SU-DHL-6 (cell line): Measurements from ENCODE around the gene HS6ST3.

Source experiments
- H2AFZ ChIP-seq: fragments of 200-600 bp; sonication (generic); 2 replicates; pipeline ENCODE4 v1.6.1; 2014; ENCODE audit warnings: low read depth, mild to moderate bottlenecking, moderate library complexity, mixed read lengths, antibody characterized with exemption, low read length; ENCODE audit not compliant: severe bottlenecking
- H3F3A ChIP-seq: fragments of 200-600 bp; shearing (Covaris generic); 2 replicates; pipeline ENCODE4 v1.6.0; 2016; ENCODE audit warnings: antibody characterized with exemption, mild to moderate bottlenecking; ENCODE audit not compliant: insufficient read depth
- H3K27ac ChIP-seq: fragments of 200-600 bp; sonication (generic); 2 replicates; pipeline ENCODE4 v1.5.1; 2016; ENCODE audit warnings: low read depth, mild to moderate bottlenecking, low read length, moderate library complexity, mixed read lengths
- H3K27me3 ChIP-seq: fragments of 200-600 bp; sonication (generic), shearing (Covaris generic); 2 replicates; pipeline ENCODE4 v1.6.0; 2014; ENCODE audit warnings: mild to moderate bottlenecking, low read length
- H3K36me3 ChIP-seq: fragments of 200-600 bp; sonication (generic); 2 replicates; pipeline ENCODE4 v1.6.1; 2014; ENCODE audit warnings: mild to moderate bottlenecking, low read length, mixed read lengths
- H3K4me2 ChIP-seq: fragments of 300-600, 200-600 bp; shearing (Covaris generic), sonication (generic); 2 replicates; pipeline ENCODE4 v1.6.0; 2014; ENCODE audit warnings: low read length, low read depth, mild to moderate bottlenecking; ENCODE audit not compliant: poor library complexity, severe bottlenecking
- H3K4me3 ChIP-seq: fragments of 200-600 bp; sonication (generic); 2 replicates; pipeline ENCODE4 v1.5.1; 2014; ENCODE audit warnings: antibody characterized with exemption, low read length, mild to moderate bottlenecking, mixed read lengths; ENCODE audit not compliant: insufficient read depth, poor library complexity, severe bottlenecking
- H3K79me2 ChIP-seq: fragments of 200-600 bp; sonication (generic); 2 replicates; pipeline ENCODE4 v1.6.1; 2014; ENCODE audit warnings: mild to moderate bottlenecking, low read length, moderate library complexity; ENCODE audit not compliant: insufficient read depth
- H3K9ac ChIP-seq: fragments of 200-600 bp; sonication (generic); 2 replicates; pipeline ENCODE4 v1.7.0; 2014; ENCODE audit warnings: mild to moderate bottlenecking, low read length
- H3K9me2 ChIP-seq: fragments of 200-600 bp; sonication (generic); replicated peaks from 2 replicates; pipeline ENCODE4 v1.6.1; 2014; ENCODE audit warnings: low read length; ENCODE audit not compliant: insufficient read depth
- H3K9me3 ChIP-seq: fragments of 200-600 bp; sonication (generic); 2 replicates; pipeline ENCODE4 v1.6.1; 2014; ENCODE audit warnings: low read length, mixed read lengths; ENCODE audit not compliant: insufficient read depth
- H4K20me1 ChIP-seq: fragments of 200-600 bp; sonication (generic); 2 replicates; pipeline ENCODE4 v1.6.1; 2014; ENCODE audit warnings: low read depth, mild to moderate bottlenecking, antibody characterized with exemption, low read length, moderate library complexity, mixed read lengths
- CTCF ChIP-seq: fragments of 200-600 bp; sonication (generic); IDR thresholded peaks from one replicate; pipeline ENCODE4 v1.5.1; 2017; ENCODE audit warnings: antibody characterized with exemption, mild to moderate bottlenecking, low read length, moderate library complexity; ENCODE audit not compliant: insufficient read depth, poor library complexity, severe bottlenecking
- EZH2phosphoT487 ChIP-seq: fragments of 200-600 bp; sonication (generic), shearing (Covaris generic); conservative IDR thresholded peaks from 2 replicates; pipeline ENCODE4 v1.6.1; 2018; ENCODE audit warnings: mild to moderate bottlenecking, antibody characterized with exemption, low read length, moderate library complexity, mixed read lengths

HS6ST3 gene

GRCh38 chr13:96809366-96810096 is 719.6 kb downstream of the HS6ST3 start:
- no peak overlapping the region for H3K4me2 ChIP-seq
- no peaks in the 10 kb centered on the region for H3F3A ChIP-seq
- no peak overlapping the region for H3K4me3 ChIP-seq
- no peaks in the 10 kb centered on the region for H3K79me2 ChIP-seq
- H3K27me3 ChIP-seq: no peaks in the 10 kb centered on the region
- H3K27ac ChIP-seq: no peak overlapping the region
- H3K9me2 ChIP-seq: no peaks in the 10 kb centered on the region
- no peaks in the 10 kb centered on the region for H3K9me3 ChIP-seq
- H2AFZ ChIP-seq: no peak overlapping the region
- no peaks in the 10 kb centered on the region for H4K20me1 ChIP-seq
- no peak for TF ChIP-seq EZH2phosphoT487
- no peak for TF ChIP-seq CTCF
- no peak overlapping the region for H3K9ac ChIP-seq
- H3K36me3 ChIP-seq: no peaks in the 10 kb centered on the region

GRCh38 chr13:96810104-96810503 is 720.2 kb downstream of the HS6ST3 start:
- no peak for TF ChIP-seq CTCF
- no peak for TF ChIP-seq EZH2phosphoT487
- H3K4me3 ChIP-seq: no peak overlapping the region
- no peaks in the 10 kb centered on the region for H3F3A ChIP-seq
- H3K27ac ChIP-seq: no peak overlapping the region
- H2AFZ ChIP-seq: no peak overlapping the region
- no peak overlapping the region for H3K9ac ChIP-seq
- no peaks in the 10 kb centered on the region for H3K9me2 ChIP-seq
- no peaks in the 10 kb centered on the region for H3K27me3 ChIP-seq
- H3K79me2 ChIP-seq: no peaks in the 10 kb centered on the region
- H3K9me3 ChIP-seq: no peaks in the 10 kb centered on the region
- no peaks in the 10 kb centered on the region for H4K20me1 ChIP-seq
- no peaks in the 10 kb centered on the region for H3K36me3 ChIP-seq
- H3K4me2 ChIP-seq: no peak overlapping the region

DNA sequence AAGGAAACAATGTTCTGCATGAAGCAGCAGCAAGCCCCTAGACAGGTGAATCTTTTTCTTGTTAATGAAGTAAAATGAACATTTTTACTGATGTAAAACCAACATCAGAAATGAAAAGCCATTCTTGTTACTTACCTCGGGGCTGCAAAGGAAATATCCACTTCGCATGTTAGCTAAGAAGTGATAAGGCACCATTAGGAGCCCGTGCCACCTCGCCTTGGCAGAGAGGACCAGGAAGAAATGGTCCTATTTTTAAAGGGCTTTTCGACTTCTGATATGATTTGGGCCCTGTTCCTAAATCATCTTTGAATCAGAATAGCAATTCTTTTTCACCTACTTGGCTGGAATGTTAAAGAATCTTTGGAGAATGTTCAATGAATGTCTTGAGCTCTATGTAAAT is 721.1 kb downstream of the HS6ST3 start:
- no peaks in the 10 kb centered on the region for H3K79me2 ChIP-seq
- no peak overlapping the region for H3K4me2 ChIP-seq
- H3K27me3 ChIP-seq: no peaks in the 10 kb centered on the region
- no peaks in the 10 kb centered on the region for H3K9me3 ChIP-seq
- H3F3A ChIP-seq: no peaks in the 10 kb centered on the region
- no peak overlapping the region for H3K27ac ChIP-seq
- H3K36me3 ChIP-seq: no peaks in the 10 kb centered on the region
- H3K9ac ChIP-seq: no peak overlapping the region
- no peak overlapping the region for H2AFZ ChIP-seq
- no peaks in the 10 kb centered on the region for H4K20me1 ChIP-seq
- H3K9me2 ChIP-seq: no peaks in the 10 kb centered on the region
- TF ChIP-seq CTCF: no peak
- TF ChIP-seq EZH2phosphoT487: no peak
- H3K4me3 ChIP-seq: no peak overlapping the region
